COLO829 (cell line): ENCODE measurements around the gene PI16.
A peak's percentile ranks its signal among the peaks of the same experiment; 100 is the strongest.
"Not testable (repeated sequence)": the region's sequence is repeated elsewhere in the genome, so short reads cannot be mapped to it uniquely, and the experiment has no call there.

Source experiments
- DNase-seq: peaks from one replicate; pipeline ENCODE4 v3.0.0; 2012; ENCODE audit warnings: low spot score

Gene PI16

GRCh38 chr6:36929152-36929551 is 25.4 kb upstream of the PI16 start:
- no peak for DNase-seq

- peak; percentile 88 for DNase-seq
Observed at GRCh38 chr6:36929607-36930006, 24.9 kb upstream of the PI16 start.

GRCh38 chr6:36930483-36930882 is 24.1 kb upstream of the PI16 start:
- no peak for DNase-seq

GRCh38 chr6:36933102-36933501 is 21.4 kb upstream of the PI16 start:
- DNase-seq = no peak

- DNase-seq = no peak
Observed at GRCh38 chr6:36933519-36933918, 21.0 kb upstream of the PI16 start.

- DNase-seq = no peak
Observed at GRCh38 chr6:36934901-36935300, 19.6 kb upstream of the PI16 start.

- DNase-seq = no peak
Observed at GRCh38 chr6:36936824-36937223, 17.7 kb upstream of the PI16 start.

GRCh38 chr6:36937896-36938295 is 16.6 kb upstream of the PI16 start:
- no peak for DNase-seq

GRCh38 chr6:36938536-36938935 is 16.0 kb upstream of the PI16 start:
- DNase-seq = no peak

- DNase-seq = not testable (repeated sequence)
Observed at GRCh38 chr6:36939005-36939404, 15.5 kb upstream of the PI16 start.

GRCh38 chr6:36940027-36940426 is 14.5 kb upstream of the PI16 start:
- no peak for DNase-seq

GRCh38 chr6:36941561-36941960 is 13.0 kb upstream of the PI16 start:
- not testable (repeated sequence) for DNase-seq

GRCh38 chr6:36942329-36942728 is 12.2 kb upstream of the PI16 start:
- DNase-seq = not testable (repeated sequence)

- no peak for DNase-seq
Observed at GRCh38 chr6:36944650-36945049, 9.9 kb upstream of the PI16 start.

- DNase-seq = no peak
Observed at GRCh38 chr6:36945301-36945700, 9.2 kb upstream of the PI16 start.

GRCh38 chr6:36946526-36946925 is 8.0 kb upstream of the PI16 start:
- DNase-seq = no peak

- peak; percentile 51 for DNase-seq
Observed at GRCh38 chr6:36947570-36948351, 6.8 kb upstream of the PI16 start.

- not testable (repeated sequence) for DNase-seq
Observed at GRCh38 chr6:36949076-36949475, 5.5 kb upstream of the PI16 start.

GRCh38 chr6:36949636-36950035 is 4.9 kb upstream of the PI16 start:
- no peak for DNase-seq

GRCh38 chr6:36953931-36954261 is 642 bp upstream of the PI16 start:
- no peak for DNase-seq

- no peak for DNase-seq
Observed at GRCh38 chr6:36955136-36955535, 598 bp downstream of the PI16 start.

- no peak for DNase-seq
Observed at GRCh38 chr6:36955671-36956445, 1.3 kb downstream of the PI16 start.

GRCh38 chr6:36956446-36956820 is 1.9 kb downstream of the PI16 start:
- no peak for DNase-seq
